GM18517 (cell line): ENCODE measurements around the gene PSME2.

Experiments
- ATAC-seq: cut with Tn5 transposase; IDR thresholded peaks from one replicate; pipeline ENCODE4 v1.9.1; 2021; ENCODE audit warnings: mild to moderate bottlenecking, moderate library complexity; ENCODE audit not compliant: unreplicated experiment

Gene PSME2

DNA sequence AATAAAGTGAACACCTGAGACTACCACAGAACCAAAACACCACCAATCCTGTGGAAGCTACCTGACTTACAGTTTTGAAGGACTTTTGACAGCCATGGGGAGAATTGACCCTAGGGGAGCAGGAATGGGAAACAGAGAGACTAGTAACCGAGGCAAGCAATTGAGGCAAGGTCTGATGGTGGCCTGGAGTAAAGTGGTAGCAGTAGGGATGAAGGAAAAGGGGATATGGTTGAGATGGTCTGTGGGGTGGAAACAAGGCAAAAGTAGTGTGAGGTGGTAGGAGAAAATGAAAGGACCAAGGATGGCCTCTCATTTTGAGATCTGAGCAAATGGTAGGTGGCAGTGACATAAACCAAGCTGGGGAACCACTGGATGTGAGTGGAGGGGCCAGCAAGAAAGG, 10.4 kb upstream of the PSME2 start:
- ATAC-seq: no peak

DNA sequence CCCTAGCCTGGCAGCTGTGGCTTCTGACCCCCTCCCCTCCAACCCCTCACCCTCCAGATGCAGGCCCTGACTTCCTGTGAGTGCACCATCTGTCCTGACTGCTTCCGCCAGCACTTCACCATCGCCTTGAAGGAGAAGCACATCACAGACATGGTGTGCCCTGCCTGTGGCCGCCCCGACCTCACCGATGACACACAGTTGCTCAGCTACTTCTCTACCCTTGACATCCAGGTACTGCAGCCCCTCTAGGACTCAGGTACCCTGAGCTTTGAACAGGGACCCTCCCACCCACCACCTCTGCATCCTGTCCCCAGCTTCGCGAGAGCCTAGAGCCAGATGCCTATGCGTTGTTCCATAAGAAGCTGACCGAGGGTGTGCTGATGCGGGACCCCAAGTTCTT, 8.7 kb upstream of the PSME2 start:
- no peak for ATAC-seq

DNA sequence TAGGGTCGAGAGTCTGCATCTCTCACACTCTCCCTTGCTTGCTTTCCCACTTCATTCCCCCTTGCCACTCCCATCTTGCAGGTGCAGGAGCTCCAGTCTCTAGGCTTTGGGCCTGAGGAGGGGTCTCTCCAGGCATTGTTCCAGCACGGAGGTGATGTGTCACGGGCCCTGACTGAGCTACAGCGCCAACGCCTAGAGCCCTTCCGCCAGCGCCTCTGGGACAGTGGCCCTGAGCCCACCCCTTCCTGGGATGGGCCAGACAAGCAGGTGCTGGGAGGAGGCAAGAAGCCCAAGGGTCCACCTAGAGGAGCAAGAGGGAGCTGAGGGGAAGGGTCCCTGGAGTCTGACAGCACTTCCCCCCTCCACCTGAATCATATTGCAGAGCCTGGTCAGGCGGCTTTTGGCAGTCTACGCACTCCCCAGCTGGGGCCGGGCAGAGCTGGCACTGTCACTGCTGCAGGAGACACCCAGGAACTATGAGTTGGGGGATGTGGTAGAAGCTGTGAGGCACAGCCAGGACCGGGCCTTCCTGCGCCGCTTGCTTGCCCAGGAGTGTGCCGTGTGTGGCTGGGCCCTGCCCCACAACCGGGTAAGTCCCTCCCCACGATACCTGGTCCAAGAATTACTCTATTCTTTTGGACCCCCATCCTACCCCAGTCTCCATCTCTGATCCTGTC, 5.1 kb upstream of the PSME2 start:
- no peak for ATAC-seq

DNA sequence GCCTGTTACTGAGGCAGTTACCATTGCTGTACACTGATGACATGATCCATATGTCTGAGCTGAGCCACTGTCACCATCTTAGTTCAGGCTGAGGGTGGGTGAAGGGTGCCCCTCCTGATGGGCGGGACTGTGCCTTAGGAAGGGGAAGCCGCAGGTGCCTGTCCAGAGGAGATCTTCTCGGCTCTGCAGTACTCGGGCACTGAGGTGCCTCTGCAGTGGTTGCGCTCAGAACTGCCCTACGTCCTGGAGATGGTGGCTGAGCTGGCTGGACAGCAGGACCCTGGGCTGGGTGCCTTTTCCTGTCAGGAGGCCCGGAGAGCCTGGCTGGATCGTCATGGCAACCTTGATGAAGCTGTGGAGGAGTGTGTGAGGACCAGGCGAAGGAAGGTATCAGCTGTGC, 4.6 kb upstream of the PSME2 start:
- no peak for ATAC-seq

DNA sequence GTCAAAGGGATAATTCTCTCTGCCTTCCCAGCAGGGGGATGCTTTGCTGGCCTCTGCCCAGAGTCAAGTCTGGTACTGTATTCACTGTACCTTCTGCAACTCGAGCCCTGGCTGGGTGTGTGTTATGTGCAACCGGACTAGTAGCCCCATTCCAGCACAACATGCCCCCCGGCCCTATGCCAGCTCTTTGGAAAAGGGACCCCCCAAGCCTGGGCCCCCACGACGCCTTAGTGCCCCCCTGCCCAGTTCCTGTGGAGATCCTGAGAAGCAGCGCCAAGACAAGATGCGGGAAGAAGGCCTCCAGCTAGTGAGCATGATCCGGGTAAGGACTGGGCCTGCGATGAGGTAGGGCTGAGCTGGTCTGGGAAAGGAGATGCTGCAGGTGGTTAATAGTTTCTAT, 4.2 kb upstream of the PSME2 start:
- no peak for ATAC-seq

DNA sequence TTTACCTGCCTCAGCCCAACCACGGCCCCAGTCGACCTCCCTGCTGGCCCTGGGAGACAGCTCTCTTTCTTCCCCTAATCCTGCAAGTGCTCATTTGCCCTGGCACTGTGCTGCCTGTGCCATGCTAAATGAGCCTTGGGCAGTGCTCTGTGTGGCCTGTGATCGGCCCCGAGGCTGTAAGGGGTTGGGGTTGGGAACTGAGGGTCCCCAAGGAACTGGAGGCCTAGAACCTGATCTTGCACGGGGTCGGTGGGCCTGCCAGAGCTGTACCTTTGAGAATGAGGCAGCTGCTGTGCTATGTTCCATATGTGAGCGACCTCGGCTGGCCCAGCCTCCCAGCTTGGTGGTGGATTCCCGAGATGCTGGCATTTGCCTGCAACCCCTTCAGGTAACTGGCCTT, 3.7 kb upstream of the PSME2 start:
- no peak for ATAC-seq

DNA sequence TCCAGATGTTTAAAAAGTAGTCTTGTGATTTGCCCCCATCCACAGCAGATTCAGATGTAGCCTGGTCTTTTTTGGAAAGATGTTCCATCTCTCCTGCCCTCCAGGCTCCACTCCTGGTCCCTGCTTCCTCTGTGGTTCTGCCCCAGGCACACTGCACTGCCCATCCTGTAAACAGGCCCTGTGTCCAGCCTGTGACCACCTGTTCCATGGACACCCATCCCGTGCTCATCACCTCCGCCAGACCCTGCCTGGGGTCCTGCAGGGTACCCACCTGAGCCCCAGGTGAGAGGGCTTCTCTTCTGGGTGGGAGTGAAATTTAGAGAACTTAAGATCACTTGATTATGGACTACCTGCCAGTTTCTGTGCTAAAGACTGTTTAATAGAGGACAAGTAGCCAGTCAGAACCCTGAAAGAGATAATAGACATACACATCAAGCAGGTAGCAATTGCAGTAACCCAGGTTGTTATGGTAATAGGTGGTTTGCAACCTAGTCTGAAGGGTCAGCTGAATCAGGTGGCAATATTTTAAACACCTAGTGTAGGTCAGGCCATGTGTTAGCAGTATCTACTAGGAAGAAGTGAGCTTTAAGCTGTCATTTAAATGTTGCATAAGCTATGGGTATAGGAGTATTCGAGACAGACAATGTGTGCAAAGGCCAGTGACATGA, 3.0 kb upstream of the PSME2 start:
- no peak for ATAC-seq

GRCh38 chr14:24147761-24148428, 1.5 kb upstream of the PSME2 start:
- ATAC-seq: no peak

- peak; percentile 82 for ATAC-seq
These were observed 759 bp upstream of the PSME2 start, which contains the start of gene RNF31 for GRCh38 chr14:24146978-24147760. Gene RNF31 (plus strand): TSS chr14:24147498. CDS start chr14:24147699, 201 bp downstream.

DNA sequence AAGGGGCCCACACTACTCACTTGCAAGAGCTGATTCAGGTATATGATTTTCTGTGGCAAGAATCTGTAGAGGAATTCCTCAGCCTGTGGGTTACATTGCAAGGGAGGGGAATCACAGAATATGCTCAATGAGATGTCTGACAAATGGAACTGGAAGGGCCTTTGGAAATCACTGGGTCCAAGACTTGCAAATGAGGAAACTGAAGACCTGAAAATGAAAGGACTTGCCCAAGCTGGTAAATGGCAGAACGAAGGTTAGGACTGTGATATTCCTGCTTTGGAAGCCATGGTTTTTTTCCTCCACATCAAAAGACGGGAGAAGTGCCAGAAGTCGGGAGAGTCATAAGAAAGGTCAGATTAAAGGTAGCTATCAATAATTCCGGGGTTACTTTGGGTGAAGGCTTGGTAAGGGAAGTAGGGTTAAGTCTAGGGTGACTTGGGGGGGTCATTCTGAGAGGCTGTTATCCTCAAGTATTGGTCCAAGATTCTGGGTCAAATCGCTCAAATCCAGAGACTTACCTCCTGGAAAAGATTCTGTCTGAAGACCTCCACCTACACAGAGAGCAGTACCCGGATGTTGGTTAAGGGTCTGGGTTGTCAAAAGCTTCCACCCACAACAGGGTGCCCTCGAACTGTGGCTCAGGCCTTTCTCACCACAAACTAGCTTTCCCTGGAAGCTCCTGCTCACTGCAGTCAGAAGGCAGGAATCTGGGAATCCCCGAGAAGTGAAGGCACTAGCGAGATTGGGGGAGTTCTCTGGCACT, 539 bp downstream of the PSME2 start:
- ATAC-seq: no peak

DNA sequence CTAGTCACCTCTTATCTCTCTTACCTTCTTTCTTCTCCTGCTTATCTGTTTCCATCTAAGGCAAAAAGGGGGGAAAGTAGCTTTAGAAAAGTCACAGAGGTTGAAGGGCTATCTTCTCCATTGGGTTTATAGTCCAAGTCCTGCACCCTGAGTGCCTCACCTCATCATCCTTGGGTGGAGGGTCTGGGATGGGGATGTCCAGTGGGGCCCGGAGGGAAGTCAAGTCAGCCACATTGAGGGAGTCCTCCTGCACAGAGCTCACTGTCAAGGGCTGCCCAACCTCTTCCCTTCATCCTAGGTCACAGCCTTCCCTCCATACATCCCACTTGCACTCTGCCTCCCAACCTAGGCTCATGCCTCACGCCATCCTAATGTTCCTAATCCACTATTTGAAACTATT, 1.2 kb downstream of the PSME2 start:
- ATAC-seq: no peak

GRCh38 chr14:24144451-24144850, 2.0 kb downstream of the PSME2 start:
- ATAC-seq: no peak

DNA sequence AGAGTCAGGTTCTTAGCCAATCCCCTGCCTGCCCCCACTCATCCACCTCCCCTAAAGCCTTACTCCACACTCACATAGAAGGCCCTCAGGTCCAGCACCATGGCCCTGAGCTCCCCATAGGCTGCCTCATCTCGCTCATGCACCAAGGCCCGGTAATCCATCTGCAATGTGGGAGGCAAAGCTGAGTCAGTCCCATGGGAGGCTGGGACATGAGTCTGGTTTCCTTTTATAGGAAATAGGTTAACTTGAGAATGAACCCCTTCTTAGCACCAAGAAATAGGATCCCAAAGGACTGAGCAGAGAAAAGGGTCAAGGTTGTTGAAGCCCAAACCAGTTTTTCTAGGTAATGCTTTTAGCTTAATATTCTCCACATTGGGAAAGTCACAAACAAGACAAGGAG, 2.9 kb downstream of the PSME2 start:
- no peak for ATAC-seq

DNA sequence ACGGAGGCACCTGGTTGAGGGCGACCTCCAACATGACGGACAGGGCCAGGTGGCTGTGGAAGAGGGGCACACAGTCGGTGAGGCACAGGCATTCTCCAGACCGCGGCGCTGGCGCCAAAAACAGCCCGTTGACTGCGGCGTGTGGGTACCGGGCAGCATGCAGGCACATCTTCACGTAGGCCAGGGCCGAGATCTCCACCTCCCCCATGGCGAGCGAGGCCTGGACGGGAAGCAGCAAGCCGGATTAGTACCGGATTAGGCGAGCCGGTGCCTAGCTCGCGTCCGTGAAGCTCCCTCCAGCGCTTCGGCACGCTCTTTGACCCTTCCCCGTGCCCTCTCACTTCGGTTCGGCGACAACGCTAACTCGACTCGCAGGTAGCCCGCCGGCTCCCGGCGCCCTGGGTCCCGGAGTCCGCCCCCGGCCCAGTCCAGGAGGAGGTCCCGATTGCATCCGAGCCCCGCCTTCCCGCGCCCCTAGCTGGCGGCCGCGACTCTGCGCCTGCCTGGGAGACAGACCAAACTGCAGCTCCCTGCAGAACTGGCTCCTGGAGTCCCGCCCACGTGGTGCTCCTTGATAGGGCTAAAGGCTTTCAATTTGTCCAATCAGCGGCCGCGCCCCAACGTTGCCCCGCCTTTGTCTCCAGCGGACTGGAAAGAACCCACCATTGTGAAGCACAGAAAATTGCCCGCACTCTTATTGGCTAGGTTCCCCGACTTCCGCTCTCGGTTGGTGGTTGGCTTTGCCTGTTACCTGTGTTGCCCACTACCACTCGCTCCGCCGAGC, 5.1 kb downstream of the PSME2 start, which contains the start of gene EMC9:
EMC9 (minus strand) TSS at position 495 of the 784 bp plus-strand sequence; CDS start at position 208, 287 bp downstream.
- peak; percentile 77 for ATAC-seq

DNA sequence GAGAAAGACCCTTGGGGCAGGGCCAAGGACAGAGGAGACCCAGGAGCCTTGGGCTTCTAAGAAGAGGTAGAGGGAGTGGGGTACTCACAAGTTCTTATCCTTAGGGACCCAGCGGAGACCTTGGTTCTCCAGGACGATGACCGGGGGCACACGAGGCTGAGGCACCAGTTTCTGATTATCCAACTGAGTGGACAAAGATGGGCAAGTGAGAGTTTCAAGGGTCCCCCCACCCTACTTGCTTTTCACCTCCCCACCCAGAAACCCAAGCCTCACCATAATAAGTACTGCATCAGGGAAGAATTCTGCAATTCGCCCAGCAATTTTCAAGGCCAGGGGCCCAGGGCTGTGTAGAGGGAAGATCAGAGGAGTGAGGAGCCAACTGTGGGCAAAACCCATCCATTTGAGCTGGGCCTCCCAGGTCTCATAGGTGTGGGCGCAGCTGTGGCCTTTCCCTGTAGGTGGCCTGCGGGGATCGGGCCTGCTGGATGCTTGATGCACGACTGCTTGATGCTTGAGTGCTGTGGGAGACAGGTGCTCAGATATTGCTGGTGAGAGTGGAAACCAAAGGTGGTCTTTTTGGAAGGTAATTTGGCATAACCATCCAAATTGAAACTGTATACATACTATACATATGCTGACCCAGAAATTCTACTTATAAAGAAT, 7.0 kb downstream of the PSME2 start:
- ATAC-seq: no peak

DNA sequence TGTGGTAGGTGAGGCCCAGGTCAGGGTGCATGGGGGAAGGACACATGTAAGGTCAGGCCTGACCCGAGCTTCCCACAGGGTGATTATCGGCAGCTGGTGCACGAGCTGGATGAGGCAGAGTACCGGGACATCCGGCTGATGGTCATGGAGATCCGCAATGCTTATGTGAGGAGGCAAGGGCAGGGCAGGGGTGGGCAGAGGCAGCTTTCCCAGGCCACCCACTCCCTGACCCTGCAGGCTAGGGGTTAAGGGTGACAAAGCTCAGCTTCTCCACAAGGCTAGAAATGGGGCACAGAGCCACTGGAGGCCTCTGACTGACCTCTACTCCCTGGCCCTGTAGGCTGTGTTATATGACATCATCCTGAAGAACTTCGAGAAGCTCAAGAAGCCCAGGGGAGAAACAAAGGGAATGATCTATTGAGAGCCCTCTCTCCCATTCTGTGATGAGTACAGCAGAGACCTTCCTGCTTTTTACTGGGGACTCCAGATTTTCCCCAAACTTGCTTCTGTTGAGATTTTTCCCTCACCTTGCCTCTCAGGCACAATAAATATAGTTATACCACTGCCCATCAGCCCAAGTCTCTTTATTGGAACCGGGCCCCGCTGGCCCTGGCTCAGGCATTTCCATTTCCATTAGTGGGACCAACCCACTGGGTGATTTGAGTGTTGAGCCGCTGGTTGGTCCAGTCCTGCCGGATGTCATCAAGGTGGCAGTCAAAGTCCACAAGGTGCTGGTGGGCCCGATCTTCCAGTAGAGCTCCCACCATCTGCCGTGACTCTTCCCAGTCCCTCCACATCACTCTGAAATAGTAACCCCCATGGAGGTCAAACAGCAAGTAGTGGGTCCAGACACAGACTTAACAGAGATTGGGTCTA, 7.8 kb downstream of the PSME2 start:
- no peak for ATAC-seq

- ATAC-seq: no peak
These were observed 8.6 kb downstream of the PSME2 start for GRCh38 chr14:24137529-24138395.
